ENCODE results near the gene SLC25A10.

Gene SLC25A10

GRCh38 chr17:81711814-81712467 is at the start of gene SLC25A10:
SLC25A10 (plus strand) TSS chr17:81712284; CDS start chr17:81712427, 143 bp downstream.
- FAIRE-seq (no peak), DNase-seq (ENCODE audit: insufficient read length, low spot score) (peak; percentile 86)
- TF ChIP-seq, protein P1, sequence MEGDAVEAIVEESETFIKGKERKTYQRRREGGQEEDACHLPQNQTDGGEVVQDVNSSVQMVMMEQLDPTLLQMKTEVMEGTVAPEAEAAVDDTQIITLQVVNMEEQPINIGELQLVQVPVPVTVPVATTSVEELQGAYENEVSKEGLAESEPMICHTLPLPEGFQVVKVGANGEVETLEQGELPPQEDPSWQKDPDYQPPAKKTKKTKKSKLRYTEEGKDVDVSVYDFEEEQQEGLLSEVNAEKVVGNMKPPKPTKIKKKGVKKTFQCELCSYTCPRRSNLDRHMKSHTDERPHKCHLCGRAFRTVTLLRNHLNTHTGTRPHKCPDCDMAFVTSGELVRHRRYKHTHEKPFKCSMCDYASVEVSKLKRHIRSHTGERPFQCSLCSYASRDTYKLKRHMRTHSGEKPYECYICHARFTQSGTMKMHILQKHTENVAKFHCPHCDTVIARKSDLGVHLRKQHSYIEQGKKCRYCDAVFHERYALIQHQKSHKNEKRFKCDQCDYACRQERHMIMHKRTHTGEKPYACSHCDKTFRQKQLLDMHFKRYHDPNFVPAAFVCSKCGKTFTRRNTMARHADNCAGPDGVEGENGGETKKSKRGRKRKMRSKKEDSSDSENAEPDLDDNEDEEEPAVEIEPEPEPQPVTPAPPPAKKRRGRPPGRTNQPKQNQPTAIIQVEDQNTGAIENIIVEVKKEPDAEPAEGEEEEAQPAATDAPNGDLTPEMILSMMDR (IDR thresholded peaks at IDR 0.05; ENCODE audit: insufficient read depth, missing control alignments), result no peak

DNA sequence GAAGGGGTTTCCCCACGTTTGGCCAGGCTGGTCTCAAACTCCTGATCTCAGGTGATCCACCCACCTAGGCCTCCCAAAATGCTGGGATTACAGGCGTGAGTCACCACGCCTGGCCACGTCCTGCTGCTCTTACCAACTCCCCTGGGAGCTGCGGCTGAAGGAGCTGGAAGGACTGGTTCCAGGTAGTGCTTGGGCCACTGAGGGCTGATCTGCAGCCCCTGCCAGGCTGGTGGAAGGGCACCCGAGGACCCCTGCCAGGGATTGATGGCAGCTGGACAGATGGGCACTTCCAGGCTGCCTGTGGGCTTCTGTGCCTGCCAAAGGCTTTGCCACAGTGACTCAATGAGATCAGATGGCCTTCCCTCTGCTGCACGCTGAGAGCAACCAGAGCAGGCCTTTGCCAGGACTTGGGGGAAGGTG is 48.0 kb upstream of the SLC25A10 start:
- no peak for FAIRE-seq
- TF ChIP-seq, protein P1 (IDR thresholded peaks at IDR 0.05; ENCODE audit: insufficient read depth, missing control alignments), result no peak
- DNase-seq (ENCODE audit: insufficient read length, low spot score), result no peak

DNA sequence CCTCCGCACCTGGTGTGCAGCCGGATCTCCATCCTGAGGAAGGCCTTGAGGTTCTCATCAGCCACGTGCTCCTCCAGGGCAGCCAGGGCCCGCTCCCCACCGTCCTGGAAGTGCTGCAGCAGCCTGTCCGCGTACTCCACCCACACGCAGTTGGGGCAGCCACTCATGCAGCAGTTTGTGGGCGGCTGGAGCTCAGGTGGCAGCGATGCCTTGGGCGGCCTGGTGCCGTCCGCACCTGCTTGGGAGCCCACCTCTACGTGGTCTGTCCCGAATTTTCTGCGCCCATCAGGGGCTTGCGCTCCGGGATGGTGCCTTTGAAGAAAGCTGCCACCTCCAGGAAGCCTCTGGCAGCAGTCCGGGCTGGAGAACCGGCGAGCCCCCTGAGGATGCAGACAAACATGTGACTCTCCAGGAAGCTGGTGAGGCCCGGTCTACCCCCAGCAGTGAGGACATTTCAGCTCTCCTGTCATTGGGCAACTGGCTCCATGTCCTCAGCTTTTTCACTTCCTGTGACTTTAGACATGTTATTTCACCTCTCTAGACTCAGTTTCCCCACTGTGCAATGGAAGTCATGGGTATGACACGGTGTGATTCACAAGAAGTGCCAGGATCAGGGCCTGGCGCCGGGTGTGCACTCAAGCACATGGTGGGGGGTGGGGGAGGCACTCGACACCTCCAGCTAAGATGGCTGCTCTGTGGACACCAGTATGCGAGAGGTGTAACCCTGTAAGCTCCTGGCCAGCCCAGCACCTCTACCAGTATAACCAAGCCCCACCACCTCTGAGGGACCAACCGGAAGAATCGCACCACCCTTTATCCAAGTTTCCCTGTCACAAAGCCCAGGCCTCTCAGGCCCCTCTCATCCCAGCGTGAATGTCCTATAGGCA is 46.6 kb upstream of the SLC25A10 start:
- no peak for DNase-seq (ENCODE audit: insufficient read length, low spot score)
- TF ChIP-seq, protein P1 (IDR thresholded peaks at IDR 0.05; ENCODE audit: insufficient read depth, missing control alignments), result no peak
- FAIRE-seq, result no peak

DNA sequence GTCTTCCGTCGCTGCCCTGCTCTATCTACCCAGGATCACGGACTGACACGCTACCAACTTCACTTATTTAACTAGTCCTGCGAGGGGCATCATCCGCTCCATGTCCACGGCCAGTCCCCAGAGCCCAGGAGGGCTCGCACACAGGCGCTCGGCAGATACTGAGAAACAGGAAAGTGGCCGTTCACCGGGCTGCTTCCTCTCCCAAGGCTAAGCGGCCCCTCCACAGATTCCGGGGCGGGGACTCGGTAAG is 46.1 kb upstream of the SLC25A10 start:
- DNase-seq (ENCODE audit: insufficient read length, low spot score) (no peak), FAIRE-seq (no peak)
- TF ChIP-seq, protein P1 (IDR thresholded peaks at IDR 0.05; ENCODE audit: insufficient read depth, missing control alignments), result no peak

DNA sequence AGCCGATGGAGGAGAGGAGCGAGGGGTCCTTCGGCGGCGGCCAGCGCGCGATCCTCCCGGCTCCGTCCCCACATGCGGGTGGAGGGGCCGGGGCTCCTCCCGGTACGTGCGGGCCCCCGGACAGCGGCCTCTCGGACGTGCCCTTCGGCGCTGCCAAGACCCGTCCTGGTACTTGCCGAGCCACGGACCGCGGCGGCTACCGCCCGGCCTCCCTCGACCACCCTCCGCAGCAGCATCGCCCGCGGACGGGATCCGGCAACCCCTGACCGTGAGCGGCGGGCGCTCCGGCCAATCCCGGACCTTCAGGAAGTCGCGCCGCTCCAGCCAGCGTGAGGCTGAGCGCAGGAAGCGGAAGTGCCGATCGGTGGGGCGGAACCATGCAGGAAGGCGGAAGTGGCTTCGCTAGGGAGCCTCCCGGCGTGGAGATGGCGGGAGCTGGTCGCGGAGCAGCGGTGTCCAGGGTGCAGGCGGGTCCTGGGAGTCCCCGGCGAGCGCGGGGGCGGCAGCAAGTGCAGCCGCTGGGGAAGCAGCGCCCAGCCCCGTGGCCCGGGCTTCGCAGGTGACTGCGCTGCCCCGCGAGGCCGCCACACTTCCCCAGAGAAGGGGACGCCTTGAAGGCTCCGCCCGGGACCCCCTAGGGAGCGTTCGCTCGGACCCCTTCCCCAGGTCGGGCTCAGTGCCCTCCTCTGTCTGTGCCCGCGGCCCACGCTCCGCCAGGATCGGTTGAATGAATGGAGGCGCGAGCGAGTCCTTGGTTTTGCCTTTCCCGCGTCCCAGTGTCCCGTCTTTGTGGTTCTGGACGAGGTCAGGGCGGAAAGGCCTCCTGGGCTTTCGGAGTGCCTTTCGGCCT is 45.5 kb upstream of the SLC25A10 start, which contains the start of the genes CCDC137 and OXLD1:
Gene CCDC137, plus strand, starts transcription at position 396 of the 850 bp plus-strand sequence. Its CDS starts 30 bp downstream, at position 426.
Gene OXLD1, minus strand, starts transcription at position 264 of the 850 bp plus-strand sequence. Its CDS starts 28 bp downstream, at position 236.
- peak; percentile 98 for DNase-seq (ENCODE audit: insufficient read length, low spot score)
- TF ChIP-seq, protein P1 (IDR thresholded peaks at IDR 0.05; ENCODE audit: insufficient read depth, missing control alignments), result no peak
- FAIRE-seq, result no peak

DNA sequence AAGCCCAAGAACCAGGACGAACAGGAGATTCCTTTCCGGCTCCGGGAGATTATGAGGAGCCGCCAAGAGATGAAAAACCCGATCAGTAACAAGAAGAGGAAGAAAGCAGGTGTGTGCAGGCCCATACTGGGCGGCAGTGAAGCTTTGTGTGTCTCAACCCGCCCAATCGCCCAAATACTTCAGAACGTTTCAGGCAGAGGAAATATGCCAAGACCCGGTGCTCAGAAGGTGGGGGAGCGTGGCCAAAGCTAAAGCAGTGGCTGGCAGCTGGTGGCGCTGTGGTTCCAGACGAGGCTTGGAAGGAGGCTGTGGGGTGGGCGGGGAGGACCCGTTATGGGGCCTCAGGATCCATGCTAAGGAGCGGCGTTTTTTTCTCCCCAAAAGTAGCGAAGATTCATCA is 44.3 kb upstream of the SLC25A10 start:
- TF ChIP-seq, protein P1 (IDR thresholded peaks at IDR 0.05; ENCODE audit: insufficient read depth, missing control alignments), result peak; percentile 81
- FAIRE-seq (no peak), DNase-seq (ENCODE audit: insufficient read length, low spot score) (no peak)

Measured in D721Med (cell line).